Measurements from ENCODE around the gene CLDN3.

GRCh38 chr7:73730485-73730884 is 39.6 kb downstream of the CLDN3 start:
- TF ChIP-seq CTCF (IDR thresholded peaks at IDR 0.05) (no peak), POLR2A (IDR thresholded peaks at IDR 0.05; ENCODE audit: low read depth) (no peak), POLR2AphosphoS5 (IDR thresholded peaks at IDR 0.05) (no peak)
